Measurements from ENCODE around the gene GTF2F2. TPM values are rescaled to one million over a fixed set of nuclear protein-coding genes. Genes with fewer than 3 reads are reported as not detected.
"Not testable (repeated sequence)": the region's sequence is repeated elsewhere in the genome, so short reads cannot be mapped to it uniquely, and the experiment has no call there.

Gene GTF2F2
- total RNA-seq, 1 donor from 2014 or later: 6.4 TPM

DNA sequence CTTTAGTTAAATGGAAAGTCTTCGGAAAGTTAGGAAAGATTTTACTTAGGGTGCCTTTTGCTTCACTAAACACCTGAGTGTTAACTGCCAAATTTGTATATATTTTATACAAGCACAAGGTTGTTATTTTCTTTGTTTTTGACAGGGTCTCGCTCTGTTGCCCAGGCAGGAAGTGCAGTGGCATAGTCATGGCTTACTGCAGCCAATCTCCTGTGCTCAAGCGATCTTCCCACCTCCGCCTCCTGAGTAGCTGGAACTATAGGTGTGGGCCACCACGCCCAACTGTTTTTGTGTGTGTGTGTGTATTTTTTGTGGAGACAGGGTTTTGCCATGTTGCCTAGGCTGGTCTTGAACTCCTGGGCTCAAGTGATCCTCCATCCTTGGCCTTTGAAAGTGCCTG is 64.4 kb downstream of the GTF2F2 start:
- Histone ChIP-seq H3K4me3 (no peak overlapping the region), H3K9me3 (no peaks in the 10 kb centered on the region), H3K27ac (no peak overlapping the region), H3K27me3 (no peaks in the 10 kb centered on the region), H3K36me3 (no peaks in the 10 kb centered on the region), H3K4me1 (no peaks in the 10 kb centered on the region)
- TF ChIP-seq, protein P1, sequence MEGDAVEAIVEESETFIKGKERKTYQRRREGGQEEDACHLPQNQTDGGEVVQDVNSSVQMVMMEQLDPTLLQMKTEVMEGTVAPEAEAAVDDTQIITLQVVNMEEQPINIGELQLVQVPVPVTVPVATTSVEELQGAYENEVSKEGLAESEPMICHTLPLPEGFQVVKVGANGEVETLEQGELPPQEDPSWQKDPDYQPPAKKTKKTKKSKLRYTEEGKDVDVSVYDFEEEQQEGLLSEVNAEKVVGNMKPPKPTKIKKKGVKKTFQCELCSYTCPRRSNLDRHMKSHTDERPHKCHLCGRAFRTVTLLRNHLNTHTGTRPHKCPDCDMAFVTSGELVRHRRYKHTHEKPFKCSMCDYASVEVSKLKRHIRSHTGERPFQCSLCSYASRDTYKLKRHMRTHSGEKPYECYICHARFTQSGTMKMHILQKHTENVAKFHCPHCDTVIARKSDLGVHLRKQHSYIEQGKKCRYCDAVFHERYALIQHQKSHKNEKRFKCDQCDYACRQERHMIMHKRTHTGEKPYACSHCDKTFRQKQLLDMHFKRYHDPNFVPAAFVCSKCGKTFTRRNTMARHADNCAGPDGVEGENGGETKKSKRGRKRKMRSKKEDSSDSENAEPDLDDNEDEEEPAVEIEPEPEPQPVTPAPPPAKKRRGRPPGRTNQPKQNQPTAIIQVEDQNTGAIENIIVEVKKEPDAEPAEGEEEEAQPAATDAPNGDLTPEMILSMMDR (IDR thresholded peaks at IDR 0.05): no peak
- intact Hi-C loops (cut with DNase I): no loop called here
- DNase-seq (ENCODE audit: low spot score in 2 of 2): no peak

DNA sequence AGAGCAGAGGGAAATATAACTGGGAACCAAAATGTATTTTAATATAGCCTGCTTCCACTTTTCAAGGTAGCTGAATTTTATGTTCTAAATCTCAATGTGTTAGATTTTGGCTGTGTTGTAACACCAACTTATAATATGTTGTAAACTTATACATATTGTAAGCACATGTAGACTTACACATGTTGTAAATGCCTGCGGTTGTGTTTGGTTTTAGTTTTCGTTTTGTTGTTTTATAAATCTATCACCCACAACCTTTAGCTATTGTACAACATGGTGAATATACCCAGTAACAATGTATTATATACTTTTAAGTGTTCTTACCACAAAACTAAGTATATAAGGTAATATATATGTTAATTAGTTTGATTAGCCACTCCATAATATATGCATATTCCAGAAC is 65.0 kb downstream of the GTF2F2 start:
- Histone ChIP-seq H3K27ac (no peak overlapping the region), H3K27me3 (no peaks in the 10 kb centered on the region), H3K4me1 (no peaks in the 10 kb centered on the region), H3K36me3 (no peaks in the 10 kb centered on the region), H3K9me3 (no peaks in the 10 kb centered on the region), H3K4me3 (no peak overlapping the region)
- intact Hi-C loops (cut with DNase I): no loop called here
- no peak for DNase-seq (ENCODE audit: low spot score in 2 of 2)
- TF ChIP-seq, protein P1 (IDR thresholded peaks at IDR 0.05): no peak

DNA sequence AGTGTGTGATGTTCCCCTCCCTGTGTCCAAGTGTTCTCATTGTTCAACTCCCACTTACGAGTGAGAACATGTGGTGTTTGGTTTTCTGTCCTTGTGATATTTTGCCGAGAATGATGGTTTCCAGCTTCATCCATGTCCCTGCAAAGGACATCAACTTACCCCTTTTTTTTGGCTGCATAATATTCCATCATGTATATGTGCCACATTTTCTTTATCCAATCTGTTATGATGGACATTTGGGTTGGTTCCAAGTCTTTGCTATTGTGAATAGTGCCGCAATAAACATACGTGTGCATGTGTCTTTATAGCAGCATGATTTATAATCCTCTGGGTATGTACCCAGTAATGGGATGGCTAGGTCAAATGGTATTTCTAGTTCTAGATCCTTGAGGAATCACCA is 68.8 kb downstream of the GTF2F2 start:
- H3K27me3 ChIP-seq; H3K4me1 ChIP-seq; H3K4me3 ChIP-seq; DNase-seq (ENCODE audit: low spot score in 2 of 2); H3K27ac ChIP-seq; intact Hi-C loops (cut with DNase I); H3K36me3 ChIP-seq; H3K9me3 ChIP-seq: not testable (repeated sequence)

DNA sequence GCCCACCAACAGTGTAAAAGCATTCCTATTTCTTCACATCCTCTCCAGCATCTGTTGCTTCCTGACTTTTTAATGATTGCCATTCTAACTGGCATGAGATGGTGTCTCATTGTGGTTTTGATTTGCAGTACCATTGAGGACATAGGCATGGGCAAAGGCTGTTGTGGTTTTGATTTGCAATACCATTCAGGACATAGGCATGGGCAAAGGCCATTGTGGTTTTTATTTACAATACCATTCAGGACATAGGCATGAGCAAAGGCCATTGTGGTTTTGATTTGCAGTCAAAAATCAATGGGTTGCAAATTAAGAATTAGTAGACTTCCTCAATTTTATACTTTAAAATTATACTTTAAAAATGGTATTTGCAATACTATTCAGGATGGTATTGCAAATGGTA is 69.2 kb downstream of the GTF2F2 start:
- intact Hi-C loops (cut with DNase I); H3K36me3 ChIP-seq; H3K27me3 ChIP-seq; H3K9me3 ChIP-seq; DNase-seq (ENCODE audit: low spot score in 2 of 2); H3K27ac ChIP-seq; H3K4me1 ChIP-seq; H3K4me3 ChIP-seq: not testable (repeated sequence)

DNA sequence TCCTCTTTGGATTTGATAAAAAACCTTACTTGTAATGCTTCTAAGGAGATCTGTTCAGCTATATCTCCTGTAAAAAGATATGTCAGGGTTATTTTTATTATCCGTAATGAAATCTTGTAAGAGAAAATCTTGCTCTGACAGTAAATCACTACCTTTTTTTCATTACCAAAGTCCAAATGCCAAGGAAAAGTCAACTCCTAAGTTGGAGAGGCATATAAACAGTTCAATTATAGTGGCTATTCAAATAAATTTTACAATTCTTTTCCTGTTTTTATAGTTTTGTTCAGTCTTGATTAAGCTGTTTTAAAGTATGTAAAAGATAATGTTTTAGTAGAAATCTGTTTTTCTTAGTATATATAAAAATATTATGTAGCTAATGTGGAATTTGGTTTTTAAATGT is 71.6 kb downstream of the GTF2F2 start:
- Histone ChIP-seq H3K27ac (no peak overlapping the region), H3K4me3 (no peak overlapping the region), H3K27me3 (no peaks in the 10 kb centered on the region), H3K36me3 (no peaks in the 10 kb centered on the region), H3K9me3 (no peaks in the 10 kb centered on the region), H3K4me1 (peaks cover 0 to 10% of the 10 kb centered on the region in 2 donors)
- intact Hi-C loops (cut with DNase I): no loop called here
- TF ChIP-seq, protein P1 (IDR thresholded peaks at IDR 0.05): no peak
- no peak for DNase-seq (ENCODE audit: low spot score in 2 of 2)

DNA sequence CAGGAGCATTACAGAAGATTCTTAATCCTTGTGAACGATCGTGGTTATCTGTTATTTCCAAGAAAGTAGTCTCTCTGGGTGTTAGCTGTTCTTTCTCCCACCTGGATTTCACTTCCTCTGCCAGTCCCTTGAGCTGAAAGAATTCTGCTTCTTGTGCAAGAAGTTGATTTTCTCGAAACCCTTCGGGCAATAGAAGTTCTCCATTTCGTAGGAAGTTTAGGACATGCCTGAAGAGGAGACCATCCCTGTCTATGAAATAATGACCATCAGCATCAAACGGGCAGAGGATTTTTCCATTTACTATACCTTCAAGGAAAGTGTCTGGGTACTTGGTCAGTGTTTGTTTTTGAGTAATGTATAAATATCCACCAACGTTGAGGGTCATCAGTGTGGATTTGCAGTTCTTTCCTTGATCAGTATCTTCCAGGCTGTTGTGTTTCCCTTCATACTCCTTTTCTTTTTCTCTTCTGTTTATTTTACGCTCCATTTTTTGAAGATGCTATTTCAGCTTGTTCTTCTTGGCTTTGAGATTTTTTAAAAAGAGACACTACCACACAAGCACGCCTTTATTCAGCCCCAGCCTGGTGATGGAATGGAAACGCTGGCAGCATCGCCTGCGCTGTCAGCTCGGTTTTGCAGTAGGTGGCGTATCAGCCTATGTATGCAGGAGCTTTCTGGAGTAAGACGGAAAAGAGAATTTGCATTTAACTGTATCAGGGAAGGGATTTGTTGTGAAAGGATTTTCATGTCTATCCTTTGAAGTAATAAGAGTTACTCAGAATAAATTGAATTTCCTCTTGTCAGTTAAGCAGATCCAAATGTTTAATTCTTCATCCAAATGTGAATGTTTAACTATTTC is 74.0 kb downstream of the GTF2F2 start:
- no peaks in the 10 kb centered on the region for H3K27me3 ChIP-seq
- TF ChIP-seq, protein P1 (IDR thresholded peaks at IDR 0.05): peak; percentile 5 to 60 (median 38)
- peak in 1 of 2 donors; percentile 73 for DNase-seq (ENCODE audit: low spot score in 2 of 2)
- no peak overlapping the region for H3K4me3 ChIP-seq
- H3K27ac ChIP-seq: no peak overlapping the region
- H3K9me3 ChIP-seq: no peaks in the 10 kb centered on the region
- H3K4me1 ChIP-seq: peaks cover 0 to 12% of the 10 kb centered on the region in 2 donors
- intact Hi-C loops (cut with DNase I): loop anchor here (1.0 kb wide), 1 partner anchor 87 kb away; no protein-coding TSS in a partner anchor
- no peaks in the 10 kb centered on the region for H3K36me3 ChIP-seq

Data from ascending aorta (tissue), 2 donors.